NB4 (cell line): ENCODE measurements around the gene DOCK4.

ENCODE experiments used
- CTCF ChIP-seq: IDR thresholded peaks from one replicate; pipeline ENCODE4 v1.5.1; 2012; ENCODE audit warnings: low read depth, low read length
- MAX ChIP-seq: IDR thresholded peaks from 2 replicates; pipeline ENCODE4 v1.6.1; 2011; ENCODE audit warnings: low read depth, low read length

GRCh38 chr7:112049555-112050249 lies 156.5 kb downstream of the DOCK4 start:
- TF ChIP-seq CTCF (no peak), MAX (no peak)
